ENCODE measurements around the gene EIF3C.
"Not testable (repeated sequence)": the region's sequence is repeated elsewhere in the genome, so short reads cannot be mapped to it uniquely, and the experiment has no call there.

The EIF3C gene

DNA sequence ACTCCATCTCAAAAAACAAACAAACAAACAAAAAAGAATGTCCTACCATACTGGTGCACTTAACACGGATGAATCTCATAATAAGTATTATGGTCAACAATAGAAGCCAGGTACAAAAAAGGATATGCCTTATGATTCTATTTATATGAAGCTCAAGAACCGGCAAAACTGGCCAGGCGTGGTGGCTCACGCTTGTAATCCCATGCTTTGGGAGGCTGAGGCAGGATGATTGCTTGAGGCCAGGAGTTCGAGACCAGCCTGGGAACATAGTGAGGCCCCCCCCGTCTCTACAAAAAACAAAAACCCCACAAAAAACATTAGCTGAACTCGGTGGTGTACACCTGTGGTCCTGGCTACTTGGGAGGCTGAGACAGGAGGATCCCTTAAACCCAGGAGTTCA is 7.0 kb upstream of the EIF3C start:
- not testable (repeated sequence) for H3K27me3 ChIP-seq (ENCODE audit: insufficient read depth, low read length); H3K27ac ChIP-seq (ENCODE audit: low read length); H3K9me3 ChIP-seq (ENCODE audit: insufficient read depth, low read depth, low read length); H3K4me3 ChIP-seq (ENCODE audit: low read length); H3K4me1 ChIP-seq (ENCODE audit: insufficient read depth, low read length); H3K9ac ChIP-seq (ENCODE audit: low read depth, low read length); H3K36me3 ChIP-seq (ENCODE audit: insufficient read depth, low read depth, low read length)

DNA sequence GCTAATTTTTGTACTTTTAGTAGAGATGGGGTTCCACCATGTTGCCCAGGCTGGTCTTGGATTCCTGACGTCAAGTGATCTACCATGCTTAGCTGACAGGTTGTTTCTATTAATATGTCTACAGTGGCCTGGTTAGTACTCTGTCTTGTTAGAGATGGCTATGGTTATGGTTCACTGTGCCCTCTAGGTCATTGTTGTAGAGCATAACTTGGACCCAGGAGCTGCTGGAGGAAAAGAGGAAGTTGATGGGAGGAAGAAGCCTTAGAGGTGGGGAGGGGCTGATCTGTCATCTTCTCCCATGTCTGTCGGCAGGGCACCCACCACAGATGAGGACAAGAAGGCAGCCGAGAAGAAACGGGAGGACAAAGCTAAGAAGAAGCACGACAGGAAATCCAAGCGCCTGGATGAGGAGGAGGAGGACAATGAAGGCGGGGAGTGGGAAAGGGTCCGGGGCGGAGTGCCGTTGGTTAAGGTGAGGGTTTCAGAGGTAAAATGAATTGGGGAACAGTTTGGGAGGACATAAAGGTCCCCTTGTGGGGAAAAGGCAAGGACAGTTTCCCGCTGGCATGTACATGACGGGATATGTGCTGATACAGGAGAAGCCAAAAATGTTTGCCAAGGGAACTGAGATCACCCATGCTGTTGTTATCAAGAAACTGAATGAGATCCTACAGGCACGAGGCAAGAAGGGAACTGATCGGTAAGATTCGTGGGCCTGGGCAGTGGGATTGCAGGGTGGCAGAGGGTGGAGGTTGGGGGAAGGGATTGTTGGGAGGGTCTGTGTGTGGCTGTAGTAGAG is 11.8 kb downstream of the EIF3C start:
- H3K4me3 ChIP-seq (ENCODE audit: low read length); H3K27me3 ChIP-seq (ENCODE audit: insufficient read depth, low read length); H3K9me3 ChIP-seq (ENCODE audit: insufficient read depth, low read depth, low read length); H3K27ac ChIP-seq (ENCODE audit: low read length); H3K36me3 ChIP-seq (ENCODE audit: insufficient read depth, low read depth, low read length); H3K4me1 ChIP-seq (ENCODE audit: insufficient read depth, low read length); H3K9ac ChIP-seq (ENCODE audit: low read depth, low read length): not testable (repeated sequence)

DNA sequence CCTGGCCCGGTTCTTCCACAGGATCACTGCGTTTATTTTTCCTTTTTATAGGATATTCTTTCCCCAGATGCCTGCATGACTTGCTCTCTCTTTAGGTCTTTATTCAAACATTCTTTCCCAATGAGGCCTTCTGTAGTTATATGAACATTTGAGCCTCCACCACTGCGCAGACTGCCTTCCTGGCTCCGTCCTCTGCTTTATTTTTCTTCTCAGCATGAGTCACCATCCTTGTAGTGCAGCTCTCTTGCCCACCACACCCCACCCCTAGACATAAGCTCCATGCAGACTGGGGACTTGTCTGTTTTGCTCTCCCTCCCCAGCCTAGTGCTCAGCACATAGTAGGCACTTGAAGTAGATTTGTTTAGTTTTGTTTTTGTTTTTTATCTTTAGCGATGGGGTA is 20.0 kb downstream of the EIF3C start:
- not testable (repeated sequence) for H3K36me3 ChIP-seq (ENCODE audit: insufficient read depth, low read depth, low read length); H3K9ac ChIP-seq (ENCODE audit: low read depth, low read length)

DNA sequence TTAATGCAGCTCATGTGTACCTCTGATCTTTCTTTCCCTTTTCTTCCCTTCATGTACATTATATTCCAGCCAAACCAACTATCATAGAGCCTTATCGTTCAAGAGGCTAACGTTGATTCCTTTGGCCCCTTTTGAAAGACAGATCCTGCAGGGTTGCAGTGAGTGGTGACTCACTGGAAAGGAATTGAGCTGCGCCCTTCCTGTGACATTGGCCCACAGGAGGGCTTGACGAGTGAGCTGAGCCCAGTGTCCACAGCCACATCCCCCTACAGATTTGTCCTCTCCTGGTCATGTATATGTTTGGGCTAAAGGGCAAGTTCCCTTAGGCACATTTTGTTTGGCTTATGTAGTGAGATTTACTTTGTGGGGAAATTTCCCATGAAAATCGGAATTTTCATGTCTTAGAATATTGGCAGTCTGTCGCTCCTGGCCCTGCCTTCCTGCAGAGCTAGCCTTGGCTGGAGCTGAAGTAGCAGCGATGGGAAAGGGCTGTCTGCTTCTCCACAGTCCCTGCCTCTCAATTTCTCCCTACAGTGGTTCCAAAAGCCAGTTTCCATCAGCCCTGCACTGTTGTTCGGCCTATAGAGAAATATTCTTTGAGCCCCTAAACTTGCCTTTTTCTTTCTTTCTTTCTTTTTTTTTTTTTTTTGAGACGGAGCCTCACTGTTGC is 21.3 kb downstream of the EIF3C start:
- not testable (repeated sequence) for H3K27ac ChIP-seq (ENCODE audit: low read length); H3K9ac ChIP-seq (ENCODE audit: low read depth, low read length); H3K4me3 ChIP-seq (ENCODE audit: low read length); H3K36me3 ChIP-seq (ENCODE audit: insufficient read depth, low read depth, low read length); H3K9me3 ChIP-seq (ENCODE audit: insufficient read depth, low read depth, low read length); H3K4me1 ChIP-seq (ENCODE audit: insufficient read depth, low read length); H3K27me3 ChIP-seq (ENCODE audit: insufficient read depth, low read length)

More for the DNA sequence above, 20.0 kb downstream of the EIF3C start:
- H3K27ac ChIP-seq (ENCODE audit: low read length); H3K4me3 ChIP-seq (ENCODE audit: low read length); H3K4me1 ChIP-seq (ENCODE audit: insufficient read depth, low read length); H3K9me3 ChIP-seq (ENCODE audit: insufficient read depth, low read depth, low read length); H3K27me3 ChIP-seq (ENCODE audit: insufficient read depth, low read length): not testable (repeated sequence)

DNA sequence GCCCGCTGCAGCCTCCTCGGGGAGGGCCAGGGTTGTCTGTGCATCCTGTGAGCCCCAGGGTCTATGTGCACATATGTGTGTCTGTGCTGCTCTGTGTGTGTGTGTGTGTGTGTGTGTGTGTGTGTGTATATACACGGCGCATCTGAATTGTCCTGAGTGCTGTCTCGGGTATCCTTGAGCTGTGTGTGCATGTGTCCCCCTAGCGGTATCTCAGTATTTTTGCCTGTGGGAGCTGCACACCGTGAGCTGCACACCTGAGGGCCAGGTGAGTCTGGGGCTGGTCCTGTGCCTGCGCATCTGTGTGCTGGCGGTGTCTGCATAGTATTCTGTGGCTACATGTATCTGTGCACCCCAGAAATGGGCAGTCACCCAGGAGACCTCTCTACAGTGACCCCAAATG is 28.5 kb downstream of the EIF3C start:
- H3K36me3 ChIP-seq (ENCODE audit: insufficient read depth, low read depth, low read length); H3K9ac ChIP-seq (ENCODE audit: low read depth, low read length); H3K9me3 ChIP-seq (ENCODE audit: insufficient read depth, low read depth, low read length); H3K4me3 ChIP-seq (ENCODE audit: low read length); H3K4me1 ChIP-seq (ENCODE audit: insufficient read depth, low read length); H3K27me3 ChIP-seq (ENCODE audit: insufficient read depth, low read length); H3K27ac ChIP-seq (ENCODE audit: low read length): not testable (repeated sequence)

DNA sequence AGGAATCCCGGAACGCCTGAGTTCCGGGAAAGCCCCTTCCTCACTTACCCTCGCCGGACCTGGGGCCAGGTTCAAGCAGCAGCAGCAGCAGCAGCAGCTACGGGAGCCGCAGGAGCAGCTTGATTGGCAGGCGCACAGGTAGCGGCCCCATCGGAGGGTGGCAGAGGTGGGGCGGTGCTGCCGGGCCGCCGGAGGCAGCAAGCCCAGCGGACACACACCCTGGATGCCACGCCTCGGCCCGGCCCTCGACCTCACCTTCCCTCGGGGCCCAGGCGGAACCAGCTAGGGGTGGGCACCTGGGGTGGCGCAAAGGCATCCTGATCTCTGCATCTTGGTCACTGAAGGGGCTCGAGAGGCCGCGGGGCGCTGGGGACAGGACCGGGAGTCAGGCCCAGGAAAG is 29.4 kb downstream of the EIF3C start:
- H3K36me3 ChIP-seq (ENCODE audit: insufficient read depth, low read depth, low read length); H3K9me3 ChIP-seq (ENCODE audit: insufficient read depth, low read depth, low read length); H3K27ac ChIP-seq (ENCODE audit: low read length); H3K9ac ChIP-seq (ENCODE audit: low read depth, low read length); H3K27me3 ChIP-seq (ENCODE audit: insufficient read depth, low read length); H3K4me3 ChIP-seq (ENCODE audit: low read length); H3K4me1 ChIP-seq (ENCODE audit: insufficient read depth, low read length): not testable (repeated sequence)

DNA sequence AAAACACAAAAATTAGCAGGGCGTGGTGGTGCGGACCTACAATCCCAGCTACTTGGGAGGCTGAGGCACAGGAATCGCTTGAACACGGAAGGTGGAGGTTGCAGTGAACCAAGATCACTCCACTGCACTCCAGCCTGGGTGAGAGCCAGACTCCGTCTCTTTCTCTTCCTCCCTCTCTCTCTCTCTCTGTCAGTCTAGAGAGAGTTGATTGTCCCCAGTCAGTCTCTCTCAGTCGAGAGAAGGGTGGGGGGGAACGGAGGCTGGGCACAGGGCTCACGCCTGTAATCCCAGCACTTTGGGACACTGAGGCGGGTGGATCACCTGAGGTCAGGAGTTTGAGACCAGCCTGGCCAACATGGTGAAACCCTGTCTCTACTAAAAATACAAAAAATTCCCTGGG is 30.0 kb downstream of the EIF3C start:
- not testable (repeated sequence) for H3K27ac ChIP-seq (ENCODE audit: low read length); H3K4me1 ChIP-seq (ENCODE audit: insufficient read depth, low read length)

DNA sequence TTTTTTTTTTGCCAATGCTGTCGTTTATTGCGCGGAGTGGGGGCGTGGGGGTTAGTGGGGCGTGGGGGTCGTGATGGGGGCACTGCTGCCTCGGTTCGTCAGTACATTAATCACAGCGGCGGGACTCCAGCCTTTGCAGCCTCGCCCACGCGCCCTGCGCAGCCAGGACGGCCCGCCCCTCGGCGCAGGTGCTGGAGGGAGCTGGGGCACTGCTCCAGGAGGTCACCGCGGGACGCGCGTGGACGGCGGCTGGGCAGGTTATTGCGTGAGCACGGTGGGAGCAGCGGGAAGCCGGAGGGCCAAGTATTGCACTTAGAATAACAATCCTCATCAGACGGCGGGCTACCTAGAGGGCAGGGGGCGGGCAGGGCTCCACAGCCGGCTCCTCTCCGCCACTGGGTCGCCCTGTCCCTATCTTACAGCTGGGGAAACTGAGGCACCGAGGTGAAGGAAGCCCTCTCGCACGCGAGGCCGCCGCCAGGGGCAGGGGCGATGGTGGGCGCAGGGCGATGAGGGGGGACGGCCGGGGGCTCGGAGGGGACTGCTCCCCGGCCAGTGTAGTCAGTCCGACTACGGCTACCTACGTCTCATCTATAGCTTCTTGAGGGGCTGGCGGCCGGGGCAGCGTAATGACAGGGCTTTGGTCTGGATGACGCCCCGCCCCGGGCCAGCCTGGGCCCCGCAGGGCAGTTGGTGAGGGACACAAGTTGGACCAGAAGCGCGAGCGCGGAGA is 35.5 kb downstream of the EIF3C start:
- H3K4me1 ChIP-seq (ENCODE audit: insufficient read depth, low read length); H3K27ac ChIP-seq (ENCODE audit: low read length); H3K36me3 ChIP-seq (ENCODE audit: insufficient read depth, low read depth, low read length); H3K9me3 ChIP-seq (ENCODE audit: insufficient read depth, low read depth, low read length); H3K9ac ChIP-seq (ENCODE audit: low read depth, low read length); H3K4me3 ChIP-seq (ENCODE audit: low read length); H3K27me3 ChIP-seq (ENCODE audit: insufficient read depth, low read length): not testable (repeated sequence)

More for the DNA sequence above, 30.0 kb downstream of the EIF3C start:
- not testable (repeated sequence) for H3K4me3 ChIP-seq (ENCODE audit: low read length); H3K9me3 ChIP-seq (ENCODE audit: insufficient read depth, low read depth, low read length); H3K9ac ChIP-seq (ENCODE audit: low read depth, low read length); H3K36me3 ChIP-seq (ENCODE audit: insufficient read depth, low read depth, low read length); H3K27me3 ChIP-seq (ENCODE audit: insufficient read depth, low read length)

DNA sequence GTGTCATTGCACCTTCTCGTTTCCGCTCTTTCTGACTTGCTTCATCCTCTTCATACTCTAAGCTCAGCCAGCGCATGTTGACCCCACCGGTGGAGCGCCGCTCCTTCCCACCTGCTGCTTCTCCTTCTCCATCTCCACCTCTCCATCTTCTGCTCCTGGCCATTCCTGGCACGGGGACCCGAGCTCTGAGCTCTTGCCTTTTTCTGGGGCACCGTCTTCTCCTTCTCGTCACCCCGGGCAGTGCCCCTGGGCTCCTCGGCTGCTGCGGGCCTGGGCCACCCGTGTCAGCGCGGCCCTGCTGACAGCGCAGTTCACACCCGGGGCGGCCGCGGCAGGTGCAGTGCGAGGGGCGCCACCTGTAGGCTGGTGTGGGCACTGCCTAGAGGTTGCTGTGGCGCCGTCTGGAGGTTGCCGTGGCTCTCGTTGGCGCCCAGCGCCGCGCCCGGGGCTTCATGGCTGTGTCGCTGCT is 38.8 kb downstream of the EIF3C start:
- not testable (repeated sequence) for H3K4me1 ChIP-seq (ENCODE audit: insufficient read depth, low read length); H3K9ac ChIP-seq (ENCODE audit: low read depth, low read length); H3K9me3 ChIP-seq (ENCODE audit: insufficient read depth, low read depth, low read length); H3K36me3 ChIP-seq (ENCODE audit: insufficient read depth, low read depth, low read length); H3K27ac ChIP-seq (ENCODE audit: low read length); H3K27me3 ChIP-seq (ENCODE audit: insufficient read depth, low read length); H3K4me3 ChIP-seq (ENCODE audit: low read length)

DNA sequence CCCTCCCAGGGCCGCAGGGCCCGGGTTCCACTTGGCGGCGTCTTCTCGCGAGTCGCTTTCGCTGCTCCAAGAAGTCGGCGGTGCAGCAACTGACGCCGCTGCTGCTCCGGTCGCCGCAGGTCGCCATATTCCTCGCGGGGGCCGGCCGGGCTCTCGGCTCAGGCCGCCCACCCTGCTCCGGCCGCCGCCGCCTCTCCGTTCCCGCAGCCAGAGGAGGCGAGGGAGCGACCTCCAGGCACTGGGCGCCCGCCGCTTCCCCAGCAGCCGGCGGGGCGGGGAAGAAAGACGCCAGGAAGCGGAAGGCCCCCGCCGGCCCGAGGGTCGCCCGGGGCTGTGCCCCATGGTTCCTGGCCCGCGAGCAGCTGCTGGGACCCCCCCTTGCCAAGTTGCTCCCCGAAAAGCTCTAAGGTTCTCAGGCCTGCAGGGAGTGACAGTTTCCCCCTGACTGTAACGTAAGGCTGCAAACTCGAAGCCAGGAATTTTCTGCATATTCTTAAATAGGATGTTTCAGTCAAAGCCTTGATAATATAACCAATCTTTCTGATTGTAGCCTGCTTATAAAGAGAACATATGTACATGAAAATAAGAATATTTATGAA is 39.3 kb downstream of the EIF3C start:
- H3K9ac ChIP-seq (ENCODE audit: low read depth, low read length); H3K4me1 ChIP-seq (ENCODE audit: insufficient read depth, low read length); H3K27ac ChIP-seq (ENCODE audit: low read length); H3K9me3 ChIP-seq (ENCODE audit: insufficient read depth, low read depth, low read length); H3K4me3 ChIP-seq (ENCODE audit: low read length); H3K36me3 ChIP-seq (ENCODE audit: insufficient read depth, low read depth, low read length); H3K27me3 ChIP-seq (ENCODE audit: insufficient read depth, low read length): not testable (repeated sequence)

DNA sequence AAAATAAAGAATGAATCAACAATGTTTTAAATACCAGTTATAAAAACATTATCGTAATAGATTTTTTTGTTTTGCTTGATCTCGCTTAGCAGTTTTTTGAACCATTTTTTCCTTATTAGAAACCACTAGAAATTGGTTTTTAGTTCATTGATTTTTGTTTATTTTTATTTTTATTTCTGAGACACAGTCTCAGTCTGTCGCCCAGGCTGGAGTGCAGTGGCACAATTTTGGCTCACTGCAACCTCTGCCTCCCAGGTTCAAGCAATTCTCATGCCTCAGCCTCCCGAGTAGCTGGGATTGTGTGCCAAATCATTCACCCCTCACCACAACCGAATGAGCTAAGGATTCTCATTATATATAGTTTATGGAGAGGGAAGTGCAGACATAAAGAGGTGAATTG is 40.2 kb downstream of the EIF3C start, which contains the start of gene NPIPB9:
TSS of gene NPIPB9 (plus strand) at position 301 of the 400 bp plus-strand sequence.
- H3K36me3 ChIP-seq (ENCODE audit: insufficient read depth, low read depth, low read length); H3K4me3 ChIP-seq (ENCODE audit: low read length); H3K27me3 ChIP-seq (ENCODE audit: insufficient read depth, low read length); H3K9me3 ChIP-seq (ENCODE audit: insufficient read depth, low read depth, low read length); H3K9ac ChIP-seq (ENCODE audit: low read depth, low read length); H3K4me1 ChIP-seq (ENCODE audit: insufficient read depth, low read length); H3K27ac ChIP-seq (ENCODE audit: low read length): not testable (repeated sequence)

DNA sequence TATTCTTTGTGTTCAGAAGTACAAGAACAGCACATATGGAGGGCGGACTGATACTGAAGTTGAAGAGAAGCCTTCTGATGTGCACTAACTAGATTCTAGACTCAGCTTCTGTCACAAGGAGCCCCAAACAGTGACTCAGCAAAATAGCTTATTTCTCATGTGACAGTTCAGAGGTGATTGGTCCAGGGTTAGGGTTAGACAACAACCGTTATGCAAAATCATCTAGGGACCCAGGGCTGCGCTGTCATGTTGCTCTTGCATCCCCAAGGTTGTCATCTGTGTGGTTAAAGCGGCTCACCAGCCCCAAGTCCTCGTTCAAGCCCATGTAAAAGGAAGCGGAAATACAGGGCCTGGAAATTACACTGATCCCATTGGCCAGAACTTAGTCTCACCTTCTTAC is 70.4 kb downstream of the EIF3C start:
- not testable (repeated sequence) for H3K36me3 ChIP-seq (ENCODE audit: insufficient read depth, low read depth, low read length); H3K27ac ChIP-seq (ENCODE audit: low read length); H3K9me3 ChIP-seq (ENCODE audit: insufficient read depth, low read depth, low read length); H3K9ac ChIP-seq (ENCODE audit: low read depth, low read length); H3K4me3 ChIP-seq (ENCODE audit: low read length); H3K4me1 ChIP-seq (ENCODE audit: insufficient read depth, low read length); H3K27me3 ChIP-seq (ENCODE audit: insufficient read depth, low read length)
